OCI-M2 (cell line): ENCODE measurements around the gene ITCH.
"Not testable (repeated sequence)": the region's sequence is repeated elsewhere in the genome, so short reads cannot be mapped to it uniquely, and the experiment has no call there.

Experiments
- DNase-seq: peaks from one replicate; lab custom pipeline; 2025; ENCODE audit not compliant: unreplicated experiment; lab: John Stamatoyannopoulos, UW

The ITCH gene

GRCh38 chr20:34449674-34450592, 86.9 kb downstream of the ITCH start:
- no peak for DNase-seq

GRCh38 chr20:34452281-34452982, 89.4 kb downstream of the ITCH start:
- DNase-seq, result no peak

GRCh38 chr20:34458631-34459030, 95.6 kb downstream of the ITCH start:
- no peak for DNase-seq

GRCh38 chr20:34459209-34459897, 96.3 kb downstream of the ITCH start:
- no peak for DNase-seq

GRCh38 chr20:34461779-34462087, 98.7 kb downstream of the ITCH start:
- DNase-seq, result no peak

GRCh38 chr20:34468951-34469350, 105.9 kb downstream of the ITCH start:
- no peak for DNase-seq

- no peak for DNase-seq
Observed at GRCh38 chr20:34472246-34472925, 109.3 kb downstream of the ITCH start.

GRCh38 chr20:34473262-34473883, 110.3 kb downstream of the ITCH start:
- DNase-seq, result no peak

- DNase-seq, result no peak
Observed at GRCh38 chr20:34475979-34476736, 113.1 kb downstream of the ITCH start.

GRCh38 chr20:34479627-34480026, 116.6 kb downstream of the ITCH start:
- no peak for DNase-seq

GRCh38 chr20:34482154-34482553, 119.1 kb downstream of the ITCH start:
- not testable (repeated sequence) for DNase-seq

- DNase-seq, result not testable (repeated sequence)
Observed at GRCh38 chr20:34483585-34484220, 120.6 kb downstream of the ITCH start.

- DNase-seq, result no peak
Observed at GRCh38 chr20:34485068-34485634, 122.1 kb downstream of the ITCH start.

- no peak for DNase-seq
Observed at GRCh38 chr20:34491226-34491931, 128.3 kb downstream of the ITCH start.

GRCh38 chr20:34491932-34492509, 128.9 kb downstream of the ITCH start:
- DNase-seq, result no peak

GRCh38 chr20:34493646-34494045, 130.6 kb downstream of the ITCH start:
- no peak for DNase-seq

GRCh38 chr20:34495307-34495706, 132.2 kb downstream of the ITCH start:
- DNase-seq, result no peak

GRCh38 chr20:34495916-34496315, 132.8 kb downstream of the ITCH start:
- DNase-seq, result no peak
